Cardiac fibroblast (primary cell): ENCODE data around the gene FAR2.

ENCODE experiments used
- DNase-seq, 2 donors: peaks; one replicate each; pipeline versions ENCODE4 v3.0.0 to v3.0.0-alpha.2; 2010; ENCODE audit warnings: low read depth in 2 of 2
- H3K4me3 ChIP-seq, 2 donors: replicated peaks in 1 of 2; 1 replicate in 1 of 2; 2 replicates in 1 of 2; pipeline ENCODE4 v1.5.1; 2011; ENCODE audit warnings: low read depth in 2 of 2, low read length in 2 of 2, mild to moderate bottlenecking in 2 of 2, moderate library complexity in 1 of 2
- CTCF ChIP-seq: IDR thresholded peaks from one replicate; pipeline ENCODE4 v1.5.1; 2011; ENCODE audit warnings: low read depth, mild to moderate bottlenecking, low read length, inconsistent platforms

Gene FAR2

GRCh38 chr12:29152981-29153630 lies 4.0 kb downstream of the FAR2 start:
- TF ChIP-seq CTCF = no peak
- DNase-seq = no peak
- H3K4me3 ChIP-seq = no peak overlapping the region

DNA sequence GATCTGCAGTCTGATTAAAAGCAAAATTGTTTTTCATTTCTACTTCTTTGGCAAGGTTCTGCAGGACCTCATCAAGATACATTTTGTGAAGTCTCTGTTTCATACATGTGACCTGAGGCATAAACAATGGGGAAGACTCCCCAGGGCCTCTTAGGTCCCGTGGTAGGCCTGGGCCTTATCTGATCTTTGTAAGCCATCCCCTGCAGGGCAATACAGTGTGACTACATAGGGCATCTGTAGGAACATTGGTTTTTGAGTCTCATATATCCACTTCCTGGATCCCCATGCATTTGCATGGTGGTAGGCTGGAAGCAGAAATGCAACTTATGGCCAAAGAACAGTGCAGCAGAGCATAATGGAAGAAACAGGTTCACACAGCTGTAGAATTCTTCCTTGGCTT lies 6.0 kb downstream of the FAR2 start:
- TF ChIP-seq CTCF = no peak
- DNase-seq = peak in 1 of 2 donors; percentile 19

GRCh38 chr12:29157486-29157946 lies 8.4 kb downstream of the FAR2 start:
- DNase-seq = peak; percentile 25 to 88
- no peak for TF ChIP-seq CTCF
- no peak overlapping the region for H3K4me3 ChIP-seq

More for the DNA sequence above, 6.0 kb downstream of the FAR2 start:
- H3K4me3 ChIP-seq = no peak overlapping the region

GRCh38 chr12:29158115-29158763 lies 9.2 kb downstream of the FAR2 start:
- no peak overlapping the region for H3K4me3 ChIP-seq
- no peak for TF ChIP-seq CTCF
- DNase-seq = no peak

DNA sequence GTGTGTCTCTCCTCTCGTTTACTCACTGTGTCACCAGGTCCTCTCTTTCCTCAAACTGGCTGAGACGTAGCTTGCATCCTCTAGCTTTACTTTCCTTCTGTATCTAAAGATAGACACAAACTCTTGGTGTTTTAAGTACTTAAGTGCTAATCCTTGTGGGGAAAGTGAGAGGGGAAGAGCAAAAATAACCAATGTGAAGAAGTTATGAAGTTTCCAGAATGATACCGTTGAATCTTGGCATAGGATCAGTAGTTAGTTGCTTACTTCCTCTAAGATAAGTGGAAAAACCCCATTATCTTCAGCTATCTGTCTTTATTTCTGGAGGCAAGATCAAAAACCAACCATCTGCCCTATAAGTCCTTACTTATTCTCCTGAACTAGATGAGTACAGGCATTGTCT lies 10.6 kb downstream of the FAR2 start:
- H3K4me3 ChIP-seq = no peak overlapping the region
- TF ChIP-seq CTCF = no peak
- no peak for DNase-seq

DNA sequence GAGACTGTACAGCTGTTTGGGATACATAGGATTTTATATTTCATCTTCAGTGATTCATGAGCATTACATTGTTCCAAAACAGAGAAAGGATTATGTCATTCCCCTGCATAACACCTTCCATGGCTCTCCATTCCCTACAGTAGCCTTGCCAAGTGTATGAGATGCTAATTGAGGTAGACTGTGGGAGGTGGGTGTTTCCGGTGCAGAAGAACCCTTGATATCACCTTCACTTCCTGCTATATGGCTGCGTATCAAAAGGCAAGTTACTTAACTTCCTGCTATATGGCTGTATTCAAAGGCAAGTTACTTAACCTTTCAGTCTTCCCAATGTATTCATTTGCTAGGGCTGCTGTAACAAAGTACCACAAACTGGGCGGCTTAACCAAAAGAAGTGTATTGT lies 11.2 kb downstream of the FAR2 start:
- no peak for TF ChIP-seq CTCF
- no peak overlapping the region for H3K4me3 ChIP-seq
- no peak for DNase-seq
